Endothelial cell of umbilical vein (primary cell): Measurements from ENCODE around the gene MAB21L2. TPM values are rescaled to one million over a fixed set of nuclear protein-coding genes. Genes with fewer than 3 reads are reported as not detected.

ENCODE experiments used
- BruUV-seq: library from RNA; stranded (reverse); fragments of 400-500 nt; replicated peaks from 2 replicates; lab custom pipeline; 2021; lab: Mats Ljungman, UMichigan
- CTCF ChIA-PET: fragments of 300-600, 350-600 bp; sonication (Branson Sonifier 250); formaldehyde crosslinking; loops from one replicate; lab custom pipeline; 2021; ENCODE audit warnings: antibody characterized with exemption, inconsistent platforms; lab: Charles Lee
- POLR2A ChIA-PET: fragments of 300-600, 350-600 bp; sonication (Branson Sonifier 250); formaldehyde crosslinking; loops from one replicate; lab custom pipeline; 2021; ENCODE audit warnings: antibody characterized with exemption, inconsistent platforms; lab: Charles Lee
- DNase-seq: peaks from one replicate; pipeline ENCODE4 v3.0.0-alpha.2; 2011; ENCODE audit warnings: low read depth, low spot score
- FAIRE-seq: peaks from 2 replicates; lab custom pipeline; 2011; peaks lifted over from hg19 to GRCh38; lab: Jason Lieb, UNC
- H2AFZ ChIP-seq: 2 replicates; pipeline ENCODE4 v1.6.0; 2012; ENCODE audit warnings: low read depth, low read length, control low read depth, inconsistent platforms
- H3K27ac ChIP-seq: 2 replicates; pipeline ENCODE4 v1.5.1; 2011; ENCODE audit warnings: low read depth, mild to moderate bottlenecking, control low read depth, low read length, moderate library complexity; ENCODE audit not compliant: insufficient read depth
- H3K27me3 ChIP-seq, 2 experiments: 2 replicates each; pipeline versions ENCODE4 v1.6.0 to v1.6.1; 2011; ENCODE audit warnings: low read length in 2 of 2, mixed read lengths in 1 of 2; ENCODE audit not compliant: control insufficient read depth in 2 of 2, insufficient read depth in 2 of 2
- H3K36me3 ChIP-seq, 2 experiments: 2 replicates in 1 of 2; 3 replicates in 1 of 2; pipeline ENCODE4 v1.5.1; 2011; ENCODE audit warnings: low read length in 2 of 2, mild to moderate bottlenecking in 1 of 2, moderate library complexity in 1 of 2; ENCODE audit not compliant: control insufficient read depth in 2 of 2, insufficient read depth in 2 of 2; ENCODE audit errors: extremely low read depth in 1 of 2
- H3K4me1 ChIP-seq: 3 replicates; pipeline ENCODE4 v1.5.1; 2011; ENCODE audit warnings: mild to moderate bottlenecking, low read length; ENCODE audit not compliant: control insufficient read depth, insufficient read depth; ENCODE audit errors: extremely low read depth
- H3K4me2 ChIP-seq: 2 replicates; pipeline ENCODE4 v1.6.1; 2011; ENCODE audit warnings: low read length, control low read depth, mixed read lengths; ENCODE audit not compliant: insufficient read depth
- H3K4me3 ChIP-seq, 3 experiments: fragments of 200-600 bp in 1 of 3; sonication (generic), shearing (Covaris generic) in 1 of 3; replicated peaks in 1 of 3; 2 replicates each; pipeline ENCODE4 v1.5.1; 2011 to 2016; ENCODE audit warnings: control low read depth in 3 of 3, low read length in 3 of 3, mild to moderate bottlenecking in 2 of 3, inconsistent platforms in 1 of 3, low read depth in 1 of 3, moderate library complexity in 1 of 3; ENCODE audit not compliant: insufficient read depth in 1 of 3
- H3K79me2 ChIP-seq: 2 replicates; pipeline ENCODE4 v1.6.0; 2012; ENCODE audit warnings: low read length, inconsistent platforms; ENCODE audit not compliant: control insufficient read depth, insufficient read depth
- H3K9ac ChIP-seq: replicated peaks from 2 replicates; pipeline ENCODE3; 2011; ENCODE audit warnings: low read length, control low read depth; ENCODE audit not compliant: insufficient read depth; ENCODE audit errors: extremely low read depth
- H3K9me1 ChIP-seq: replicated peaks from 3 replicates; pipeline ENCODE4 v1.6.0; 2011; ENCODE audit warnings: mild to moderate bottlenecking, low read length; ENCODE audit not compliant: control insufficient read depth, insufficient read depth; ENCODE audit errors: extremely low read depth
- H3K9me3 ChIP-seq: replicated peaks from 2 replicates; pipeline ENCODE4 v1.5.1; 2012; ENCODE audit warnings: low read length, inconsistent platforms; ENCODE audit not compliant: control insufficient read depth, insufficient read depth
- H4K20me1 ChIP-seq: replicated peaks from 2 replicates; pipeline ENCODE3; 2011; ENCODE audit warnings: mild to moderate bottlenecking, low read length; ENCODE audit not compliant: control insufficient read depth, insufficient read depth; ENCODE audit errors: extremely low read depth
- CTCF ChIP-seq, 2 donors: IDR thresholded peaks; 1 replicate in 1 of 2; 2 replicates in 1 of 2; pipeline ENCODE4 v1.5.1; 2011; ENCODE audit warnings: low read length in 2 of 2, mild to moderate bottlenecking in 2 of 2, moderate library complexity in 2 of 2, control low read depth in 1 of 2, inconsistent platforms in 1 of 2, low read depth in 1 of 2; ENCODE audit not compliant: insufficient read depth in 1 of 2; ENCODE audit errors: extremely low read depth in 1 of 2
- EZH2 ChIP-seq: IDR thresholded peaks from 2 replicates; pipeline ENCODE4 v1.6.1; 2012; ENCODE audit warnings: borderline replicate concordance, low read depth, mild to moderate bottlenecking, moderate library complexity, low read length, inconsistent platforms; ENCODE audit not compliant: severe bottlenecking
- FOS ChIP-seq: IDR thresholded peaks from 2 replicates; pipeline ENCODE4 v1.6.1; 2011; ENCODE audit warnings: mild to moderate bottlenecking, low read length, moderate library complexity, borderline replicate concordance; ENCODE audit not compliant: insufficient read depth
- GATA2 ChIP-seq: IDR thresholded peaks from 2 replicates; pipeline ENCODE4 v1.7.0; 2011; ENCODE audit warnings: low read depth, mild to moderate bottlenecking, moderate library complexity, mixed read lengths, low read length; ENCODE audit not compliant: insufficient read length, insufficient read depth
- JUN ChIP-seq: IDR thresholded peaks from 2 replicates; pipeline ENCODE4 v1.6.1; 2011; ENCODE audit warnings: borderline replicate concordance, low read depth; ENCODE audit not compliant: insufficient read length, insufficient read depth
- MAX ChIP-seq: IDR thresholded peaks from 2 replicates; pipeline ENCODE4 v1.6.1; 2011; ENCODE audit not compliant: insufficient read depth, insufficient read length
- MYC ChIP-seq: IDR thresholded peaks from one replicate; pipeline ENCODE4 v1.6.1; 2011; ENCODE audit warnings: mild to moderate bottlenecking, low read depth, low read length
- POLR2A ChIP-seq: IDR thresholded peaks from 2 replicates; pipeline ENCODE4 v1.6.1; 2012; ENCODE audit warnings: low read depth, mild to moderate bottlenecking, control low read depth, low read length
- POLR2AphosphoS5 ChIP-seq: IDR thresholded peaks from 2 replicates; pipeline ENCODE4 v1.6.1; 2012; ENCODE audit warnings: low read depth, mild to moderate bottlenecking, control low read depth, low read length, moderate library complexity; ENCODE audit not compliant: insufficient read depth
- dilution Hi-C: fragments of 300-500 bp; cut with MboI; formaldehyde crosslinking; loops from one replicate; pipeline ENCODE4 v1.15.0; 2019; ENCODE audit warnings: low sequenced_read_pairs; ENCODE audit not compliant: extremely low pct_ligation_motif_present
- intact Hi-C: fragments of 100-400 bp; cut with micrococcal nuclease; formaldehyde crosslinking; loops from one replicate; pipeline ENCODE4 v1.10.0; 2022
- polyA plus RNA-seq, 4 experiments: library from polyadenylated mRNA; depleted of rRNA in 3 of 4; stranded (reverse) in 3 of 4; unstranded in 1 of 4; fragments of >200 nt; gene quantifications; 2 replicates each; pipeline versions ENCODE4 v1.2.1 to v1.2.3, GENCODE V29; 2011 to 2012; ENCODE audit warnings: missing spikeins in 1 of 4
- total RNA-seq: library from RNA; stranded (reverse); gene quantifications from 2 replicates; pipeline ENCODE4 v1.2.3, GENCODE V29; 2021

The MAB21L2 gene
- total and polyA plus RNA-seq, 2 donors (not counting 3 experiments of a cell fraction or from before 2014, with no cell fraction given), result not detected

GRCh38 chr4:150570862-150571261 is 11.1 kb upstream of the MAB21L2 start:
- CTCF ChIA-PET, result no interaction called here
- Histone ChIP-seq H3K4me1 (no peaks in the 10 kb centered on the region), H3K27ac (no peak overlapping the region), H2AFZ (no peak overlapping the region), H3K9me1 (no peaks in the 10 kb centered on the region), H3K79me2 (no peaks in the 10 kb centered on the region), H3K27me3 (no peaks in the 10 kb centered on the region), H4K20me1 (no peaks in the 10 kb centered on the region), H3K4me3 (no peak overlapping the region), H3K9ac (no peak overlapping the region), H3K36me3 (no peaks in the 10 kb centered on the region), H3K4me2 (no peak overlapping the region), H3K9me3 (no peaks in the 10 kb centered on the region)
- FAIRE-seq (no peak), DNase-seq (no peak)
- TF ChIP-seq JUN, result no peak
- TF ChIP-seq MYC, result no peak
- no peak for TF ChIP-seq CTCF (IDR thresholded peaks at IDR 0.05; ENCODE audit: extremely low read depth in 1 of 2, insufficient read depth in 1 of 2, low read depth in 1 of 2, low read length in 2 of 2)
- TF ChIP-seq MAX, result no peak
- TF ChIP-seq EZH2, result no peak
- no peak for TF ChIP-seq POLR2A
- no peak for TF ChIP-seq GATA2
- TF ChIP-seq FOS, result no peak
- TF ChIP-seq POLR2AphosphoS5, result no peak
- intact Hi-C loops (no loop called here), dilution Hi-C loops (no loop called here)
- POLR2A ChIA-PET, result no interaction called here
- BruUV-seq, result no TSS peak
